MM.1S (cell line): ENCODE data around the gene RFC1.

ENCODE experiments used
- CTCF ChIP-seq: fragments of 300-600 bp; sonication (generic); IDR thresholded peaks from 2 replicates; pipeline ENCODE4 v1.5.1; 2016; ENCODE audit warnings: antibody characterized with exemption, low read length, mixed read lengths
- EZH2 ChIP-seq: fragments of 300-600 bp; sonication (generic); optimal IDR thresholded peaks from 2 replicates; pipeline ENCODE3; 2017; ENCODE audit warnings: low read depth, mild to moderate bottlenecking, antibody characterized with exemption, low read length, mixed read lengths
- EZH2phosphoT487 ChIP-seq: fragments of 300-600 bp; sonication (generic); IDR thresholded peaks from 2 replicates; pipeline ENCODE4 v1.6.1; 2018; ENCODE audit warnings: antibody characterized with exemption, low read length

GRCh38 chr4:39287223-39287622 lies 78.9 kb downstream of the RFC1 start:
- TF ChIP-seq CTCF (no peak), EZH2phosphoT487 (no peak), EZH2 (no peak)
